ENCODE measurements around the gene NCF1. TPM values are rescaled to one million over a fixed set of nuclear protein-coding genes. Genes with fewer than 3 reads are reported as not detected.
"Not testable (repeated sequence)": the region's sequence is repeated elsewhere in the genome, so short reads cannot be mapped to it uniquely, and the experiment has no call there.

The NCF1 gene
- total RNA-seq (2014; rRNA removed; shearing (Covaris generic)): not detected in 2 replicates

GRCh38 chr7:74773760-74774750 lies at the start of gene NCF1:
Gene NCF1 (plus strand): TSS chr7:74774011. CDS start chr7:74774032, 21 bp downstream.
- DNase-seq (ENCODE audit: low read depth): not testable (repeated sequence)

GRCh38 chr7:74725840-74726239 lies 48.0 kb upstream of the NCF1 start:
- no peak for DNase-seq (ENCODE audit: low read depth)

GRCh38 chr7:74726309-74727101 lies 47.3 kb upstream of the NCF1 start:
- DNase-seq (ENCODE audit: low read depth): no peak

GRCh38 chr7:74728686-74729085 lies 45.1 kb upstream of the NCF1 start:
- not testable (repeated sequence) for DNase-seq (ENCODE audit: low read depth)

GRCh38 chr7:74730186-74730585 lies 43.6 kb upstream of the NCF1 start:
- not testable (repeated sequence) for DNase-seq (ENCODE audit: low read depth)

GRCh38 chr7:74739974-74740703 lies 33.7 kb upstream of the NCF1 start:
- not testable (repeated sequence) for DNase-seq (ENCODE audit: low read depth)

- DNase-seq (ENCODE audit: low read depth): not testable (repeated sequence)
Measured at GRCh38 chr7:74743936-74744557, 29.8 kb upstream of the NCF1 start.

- not testable (repeated sequence) for DNase-seq (ENCODE audit: low read depth)
Measured at GRCh38 chr7:74753921-74754482, 19.8 kb upstream of the NCF1 start.

GRCh38 chr7:74756673-74757072 lies 17.1 kb upstream of the NCF1 start:
- DNase-seq (ENCODE audit: low read depth): not testable (repeated sequence)

GRCh38 chr7:74758268-74758667 lies 15.5 kb upstream of the NCF1 start:
- DNase-seq (ENCODE audit: low read depth): not testable (repeated sequence)

GRCh38 chr7:74758982-74759381 lies 14.8 kb upstream of the NCF1 start:
- DNase-seq (ENCODE audit: low read depth): not testable (repeated sequence)

- DNase-seq (ENCODE audit: low read depth): not testable (repeated sequence)
Measured at GRCh38 chr7:74765205-74765918, 8.4 kb upstream of the NCF1 start.

- DNase-seq (ENCODE audit: low read depth): not testable (repeated sequence)
Measured at GRCh38 chr7:74766509-74766908, 7.3 kb upstream of the NCF1 start.

- peak; percentile 0 for DNase-seq (ENCODE audit: low read depth)
Measured at GRCh38 chr7:74766991-74767390, 6.8 kb upstream of the NCF1 start.

GRCh38 chr7:74770062-74770461 lies 3.7 kb upstream of the NCF1 start:
- DNase-seq (ENCODE audit: low read depth): not testable (repeated sequence)

GRCh38 chr7:74772093-74772492 lies 1.7 kb upstream of the NCF1 start:
- DNase-seq (ENCODE audit: low read depth): peak; percentile 0

- DNase-seq (ENCODE audit: low read depth): not testable (repeated sequence)
Measured at GRCh38 chr7:74775111-74775510, 1.3 kb downstream of the NCF1 start.

GRCh38 chr7:74779053-74779452 lies 5.2 kb downstream of the NCF1 start:
- DNase-seq (ENCODE audit: low read depth): not testable (repeated sequence)

GRCh38 chr7:74781746-74782145 lies 7.9 kb downstream of the NCF1 start:
- not testable (repeated sequence) for DNase-seq (ENCODE audit: low read depth)

- DNase-seq (ENCODE audit: low read depth): not testable (repeated sequence)
Measured at GRCh38 chr7:74783595-74783994, 9.8 kb downstream of the NCF1 start.
